ENCODE measurements around the gene GINS2.

The GINS2 gene

GRCh38 chr16:85627526-85628264 is 61.1 kb downstream of the GINS2 start:
- H3K4me1 Mint-ChIP-seq, result peaks cover 21% of the 10 kb centered on the region

GRCh38 chr16:85627089-85627488 is 61.7 kb downstream of the GINS2 start:
- H3K4me3 Mint-ChIP-seq, result no peak overlapping the region
- peaks cover 16% of the 10 kb centered on the region for H3K36me3 Mint-ChIP-seq
- H3K4me1 Mint-ChIP-seq, result peaks cover 25% of the 10 kb centered on the region
- H3K9me3 Mint-ChIP-seq, result peaks cover 3% of the 10 kb centered on the region
- ATAC-seq (ENCODE audit: low read depth) (no peak), DNase-seq (ENCODE audit: low spot score in 2 of 2) (no peak)
- H3K27me3 Mint-ChIP-seq, result no peaks in the 10 kb centered on the region
- H3K27ac Mint-ChIP-seq, result no peak overlapping the region

More at GRCh38 chr16:85627526-85628264, 61.1 kb downstream of the GINS2 start:
- no peak for ATAC-seq (ENCODE audit: low read depth)
- no peak overlapping the region for H3K27ac Mint-ChIP-seq
- peaks cover 16% of the 10 kb centered on the region for H3K36me3 Mint-ChIP-seq
- no peak for DNase-seq (ENCODE audit: low spot score in 2 of 2)
- no peaks in the 10 kb centered on the region for H3K27me3 Mint-ChIP-seq
- no peak overlapping the region for H3K4me3 Mint-ChIP-seq
- H3K9me3 Mint-ChIP-seq, result peaks cover 3% of the 10 kb centered on the region
